Skeletal muscle satellite cell (primary cell): ENCODE data around the gene INPP4A.

Experiments used
- H3K27me3 ChIP-seq: 2 replicates; pipeline ENCODE4 v1.7.0; 2013; ENCODE audit warnings: low read length; ENCODE audit not compliant: control insufficient read depth, insufficient read depth
- H3K36me3 ChIP-seq: 2 replicates; pipeline ENCODE4 v1.7.0; 2013; ENCODE audit warnings: mild to moderate bottlenecking, control low read depth, low read length; ENCODE audit not compliant: insufficient read depth
- H3K4me1 ChIP-seq: 2 replicates; pipeline ENCODE4 v1.7.0; 2013; ENCODE audit warnings: low read length; ENCODE audit not compliant: control insufficient read depth, insufficient read depth
- H3K4me2 ChIP-seq: 2 replicates; pipeline ENCODE4 v1.7.0; 2013; ENCODE audit warnings: mild to moderate bottlenecking, low read length
- H3K4me3 ChIP-seq: 2 replicates; pipeline ENCODE4 v1.7.0; 2013; ENCODE audit warnings: low read length
- H3K9ac ChIP-seq: 2 replicates; pipeline ENCODE4 v1.7.0; 2013; ENCODE audit warnings: mild to moderate bottlenecking, low read depth, low read length, moderate library complexity
- H3K9me3 ChIP-seq: replicated peaks from 2 replicates; pipeline ENCODE4 v1.7.0; 2013; ENCODE audit warnings: mild to moderate bottlenecking, control low read depth, low read length

INPP4A gene

DNA sequence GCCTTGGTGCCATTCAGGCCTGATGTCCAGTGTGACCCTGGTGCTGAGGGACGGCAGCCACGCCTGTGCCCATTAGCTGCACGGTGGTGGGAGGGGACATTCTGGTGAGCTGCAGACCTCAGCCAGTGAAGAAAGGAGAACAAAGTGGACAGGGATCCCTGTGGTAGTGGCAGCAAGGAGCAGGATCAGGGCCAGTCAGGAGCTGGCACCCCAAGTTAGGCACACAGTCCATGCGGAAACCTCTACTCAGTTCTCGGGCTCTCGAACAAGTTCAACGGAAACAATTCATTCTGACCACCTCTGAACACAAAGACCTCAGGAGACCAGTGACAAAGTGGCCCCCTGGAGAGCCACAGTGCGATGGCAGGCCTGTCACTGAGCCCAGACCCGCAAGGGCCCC, 133.6 kb downstream of the INPP4A start:
- Histone ChIP-seq H3K9me3 (no peaks in the 10 kb centered on the region), H3K27me3 (no peaks in the 10 kb centered on the region), H3K4me3 (no peak overlapping the region), H3K9ac (no peak overlapping the region), H3K4me1 (no peaks in the 10 kb centered on the region), H3K36me3 (peaks cover 18% of the 10 kb centered on the region), H3K4me2 (no peak overlapping the region)

GRCh38 chr2:98579926-98580325, 135.3 kb downstream of the INPP4A start:
- Histone ChIP-seq H3K4me2 (no peak overlapping the region), H3K4me1 (no peaks in the 10 kb centered on the region), H3K9ac (no peak overlapping the region), H3K9me3 (no peaks in the 10 kb centered on the region), H3K4me3 (no peak overlapping the region), H3K36me3 (peaks cover 20% of the 10 kb centered on the region), H3K27me3 (no peaks in the 10 kb centered on the region)

- Histone ChIP-seq H3K9ac (no peak overlapping the region), H3K27me3 (no peaks in the 10 kb centered on the region), H3K4me3 (no peak overlapping the region), H3K36me3 (peaks cover 16% of the 10 kb centered on the region), H3K4me2 (no peak overlapping the region), H3K4me1 (no peaks in the 10 kb centered on the region), H3K9me3 (no peaks in the 10 kb centered on the region)
These were observed 136.1 kb downstream of the INPP4A start for GRCh38 chr2:98580656-98581284.

DNA sequence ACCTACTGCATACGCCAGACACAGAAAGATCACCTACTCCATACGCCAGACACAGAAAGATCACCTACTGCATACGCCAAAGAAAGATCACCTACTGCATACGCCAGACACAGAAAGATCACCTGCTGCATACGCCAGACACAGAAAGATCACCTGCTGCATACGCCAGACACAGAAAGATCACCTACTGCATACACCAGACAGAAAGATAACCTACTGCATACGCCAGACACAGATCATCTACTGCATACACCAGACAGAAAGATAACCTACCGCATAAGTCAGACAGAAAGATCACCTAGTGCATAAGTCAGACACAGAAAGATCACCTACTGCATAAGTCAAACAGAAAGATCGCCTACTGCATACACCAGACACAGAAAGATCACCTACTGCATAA, 137.9 kb downstream of the INPP4A start:
- no peaks in the 10 kb centered on the region for H3K9me3 ChIP-seq
- H3K27me3 ChIP-seq = no peaks in the 10 kb centered on the region
- H3K4me3 ChIP-seq = no peak overlapping the region
- no peaks in the 10 kb centered on the region for H3K4me1 ChIP-seq
- H3K9ac ChIP-seq = no peak overlapping the region
- H3K4me2 ChIP-seq = no peak overlapping the region
- H3K36me3 ChIP-seq = peaks cover 14% of the 10 kb centered on the region

DNA sequence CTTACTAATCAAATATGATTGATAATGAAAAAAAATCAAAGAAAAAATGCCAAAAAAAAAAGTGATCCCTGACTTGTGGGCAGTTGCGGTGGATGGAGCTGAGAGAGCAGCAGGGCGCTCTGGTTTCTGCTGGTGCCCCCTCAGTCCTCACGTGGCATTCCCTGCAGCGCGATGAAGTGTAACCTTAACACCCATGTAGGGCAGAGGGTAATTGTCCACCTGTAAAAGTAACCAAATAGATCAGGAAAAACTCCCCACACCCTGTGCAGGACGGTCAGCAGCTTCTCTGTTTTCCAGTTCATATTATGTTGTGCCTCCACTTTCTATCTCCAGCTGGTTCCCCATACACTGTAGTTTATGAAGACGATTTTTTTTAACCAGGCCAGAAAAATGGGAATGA, 138.6 kb downstream of the INPP4A start:
- H3K9ac ChIP-seq = no peak overlapping the region
- peaks cover 14% of the 10 kb centered on the region for H3K36me3 ChIP-seq

GRCh38 chr2:98583816-98584618, 139.4 kb downstream of the INPP4A start:
- H3K27me3 ChIP-seq = no peaks in the 10 kb centered on the region
- H3K4me2 ChIP-seq = no peak overlapping the region
- H3K4me3 ChIP-seq = no peak overlapping the region
- no peaks in the 10 kb centered on the region for H3K9me3 ChIP-seq
- H3K9ac ChIP-seq = no peak overlapping the region
- H3K4me1 ChIP-seq = no peaks in the 10 kb centered on the region
- peaks cover 16% of the 10 kb centered on the region for H3K36me3 ChIP-seq

More for the DNA sequence above, 138.6 kb downstream of the INPP4A start:
- no peak overlapping the region for H3K4me2 ChIP-seq
- no peaks in the 10 kb centered on the region for H3K9me3 ChIP-seq
- no peaks in the 10 kb centered on the region for H3K4me1 ChIP-seq
- no peak overlapping the region for H3K4me3 ChIP-seq
- no peaks in the 10 kb centered on the region for H3K27me3 ChIP-seq

- Histone ChIP-seq H3K4me3 (no peak overlapping the region), H3K9me3 (no peaks in the 10 kb centered on the region), H3K9ac (no peak overlapping the region), H3K27me3 (no peaks in the 10 kb centered on the region), H3K4me2 (no peak overlapping the region), H3K4me1 (no peaks in the 10 kb centered on the region), H3K36me3 (peaks cover 20% of the 10 kb centered on the region)
These were observed 140.7 kb downstream of the INPP4A start for GRCh38 chr2:98585386-98585785.

DNA sequence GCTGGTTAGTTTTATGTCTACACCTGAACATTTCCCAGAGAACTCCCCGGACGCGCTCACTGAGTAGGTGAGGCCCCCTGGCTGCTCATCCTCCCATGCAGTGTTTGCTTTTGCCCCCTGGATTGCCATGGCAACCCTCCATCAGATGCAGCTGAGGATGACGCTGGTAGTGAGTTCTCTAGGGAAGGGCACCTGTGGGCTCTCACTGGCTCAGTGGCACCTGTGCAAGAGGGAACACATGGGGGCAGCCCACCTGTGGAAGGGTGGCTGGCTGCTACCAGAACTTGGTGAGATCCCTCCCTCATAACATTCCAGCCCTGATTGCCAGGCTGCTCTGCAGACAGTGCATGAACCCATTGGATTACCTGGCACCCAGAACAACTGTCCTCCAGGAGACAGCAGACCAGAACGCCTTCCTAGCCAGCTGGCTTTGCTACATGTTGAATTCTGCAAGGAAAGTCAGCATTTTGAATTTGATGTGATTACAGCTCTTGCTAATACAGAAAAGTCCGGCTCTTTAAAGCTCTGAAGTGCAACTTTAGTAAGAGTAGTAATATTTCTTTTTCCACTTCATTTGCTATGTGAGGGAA, 142.0 kb downstream of the INPP4A start:
- peaks cover 22% of the 10 kb centered on the region for H3K36me3 ChIP-seq
- H3K4me2 ChIP-seq = no peak overlapping the region
- no peaks in the 10 kb centered on the region for H3K27me3 ChIP-seq
- no peak overlapping the region for H3K4me3 ChIP-seq
- no peak overlapping the region for H3K9ac ChIP-seq
- H3K4me1 ChIP-seq = no peaks in the 10 kb centered on the region
- no peaks in the 10 kb centered on the region for H3K9me3 ChIP-seq

- Histone ChIP-seq H3K36me3 (peaks cover 8% of the 10 kb centered on the region), H3K4me2 (no peak overlapping the region), H3K9me3 (no peaks in the 10 kb centered on the region), H3K9ac (no peak overlapping the region), H3K4me3 (no peak overlapping the region), H3K27me3 (no peaks in the 10 kb centered on the region), H3K4me1 (no peaks in the 10 kb centered on the region)
These were observed 144.3 kb downstream of the INPP4A start for GRCh38 chr2:98588880-98589431.

DNA sequence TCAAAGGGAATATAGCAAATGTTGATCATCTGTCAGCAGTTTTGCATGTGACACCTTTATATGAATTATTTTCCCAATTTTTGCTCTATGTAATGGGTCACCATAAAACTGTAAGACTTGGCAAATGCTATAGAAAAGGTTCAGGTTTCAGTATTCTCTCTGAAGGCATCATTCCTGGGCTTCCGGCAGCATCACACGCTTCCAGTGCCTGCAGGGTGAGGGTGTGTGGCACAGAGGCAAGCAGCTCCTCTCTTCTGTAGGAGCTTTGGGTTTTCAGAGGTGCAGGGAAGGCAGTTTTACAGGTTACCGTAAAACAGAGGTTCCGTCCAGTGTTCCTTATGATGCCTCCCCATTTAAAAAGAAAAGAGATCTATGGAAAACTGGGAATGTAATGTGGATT, 144.8 kb downstream of the INPP4A start:
- Histone ChIP-seq H3K9ac (no peak overlapping the region), H3K27me3 (no peaks in the 10 kb centered on the region), H3K9me3 (no peaks in the 10 kb centered on the region), H3K4me2 (no peak overlapping the region), H3K36me3 (peaks cover 8% of the 10 kb centered on the region), H3K4me1 (no peaks in the 10 kb centered on the region), H3K4me3 (no peak overlapping the region)

GRCh38 chr2:98592565-98592964, 147.9 kb downstream of the INPP4A start:
- H3K4me2 ChIP-seq = no peak overlapping the region
- H3K36me3 ChIP-seq = peaks cover 12% of the 10 kb centered on the region
- no peak overlapping the region for H3K9ac ChIP-seq
- H3K4me1 ChIP-seq = no peaks in the 10 kb centered on the region
- H3K4me3 ChIP-seq = no peak overlapping the region
- H3K27me3 ChIP-seq = no peaks in the 10 kb centered on the region
- H3K9me3 ChIP-seq = no peaks in the 10 kb centered on the region
